Neutrophil (primary cell): ENCODE data around the gene GALNT17.

Experiments used
- H3K27ac ChIP-seq: fragments of 200-600 bp; sonication (generic); 2 replicates; pipeline ENCODE4 v1.5.1; 2016; ENCODE audit warnings: mild to moderate bottlenecking, moderate library complexity
- H3K27me3 ChIP-seq: fragments of 200-600 bp; sonication (generic); 2 replicates; pipeline ENCODE4 v1.6.0; 2016; ENCODE audit warnings: mild to moderate bottlenecking
- H3K36me3 ChIP-seq: fragments of 200-600 bp; sonication (generic); 2 replicates; pipeline ENCODE4 v1.5.1; 2017
- H3K4me1 ChIP-seq, 2 experiments: fragments of 200-600 bp in 1 of 2; sonication (generic) in 1 of 2; 1 replicate in 1 of 2; 2 replicates in 1 of 2; pipeline versions ENCODE4 v1.5.1 to v1.6.1; 2013 to 2016; ENCODE audit warnings: low read depth in 1 of 2, low read length in 1 of 2, mild to moderate bottlenecking in 1 of 2, moderate library complexity in 1 of 2; ENCODE audit not compliant: control insufficient read depth in 1 of 2, insufficient read depth in 1 of 2
- H3K4me3 ChIP-seq, 2 experiments: fragments of 200-600 bp in 1 of 2; sonication (generic) in 1 of 2; 1 replicate in 1 of 2; 2 replicates in 1 of 2; pipeline ENCODE4 v1.5.1; 2013 to 2016; ENCODE audit warnings: low read depth in 1 of 2, low read length in 1 of 2, mild to moderate bottlenecking in 1 of 2, moderate library complexity in 1 of 2
- H3K9me3 ChIP-seq: fragments of 200-600 bp; sonication (generic); 2 replicates; pipeline ENCODE4 v1.5.1; 2016
- TF ChIP-seq, protein P1 (sequence below): fragments of 200-600 bp; sonication (generic); IDR thresholded peaks from 2 replicates; pipeline ENCODE4 v1.5.1; 2016; ENCODE audit warnings: antibody characterized with exemption

The GALNT17 gene

DNA sequence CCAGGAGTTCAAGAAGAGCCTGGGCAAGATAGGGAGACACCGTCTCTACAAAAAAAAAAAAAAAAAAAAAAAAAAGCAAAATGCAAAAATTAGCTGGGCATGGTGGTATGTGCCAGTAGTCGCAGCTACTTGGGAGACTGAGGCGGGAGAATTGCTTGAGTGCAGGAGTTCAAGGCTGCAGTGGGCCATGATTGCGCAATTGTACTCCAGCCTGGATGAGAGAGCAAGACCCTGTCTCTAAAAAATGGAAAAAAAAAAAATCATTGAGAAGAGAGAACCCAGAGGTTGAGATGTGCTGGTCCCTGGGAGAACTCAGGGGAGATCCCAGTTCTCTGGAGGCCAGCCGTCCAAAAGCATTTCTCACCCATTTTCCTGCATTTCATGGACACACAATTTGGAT is 95.2 kb downstream of the GALNT17 start:
- TF ChIP-seq, protein P1, sequence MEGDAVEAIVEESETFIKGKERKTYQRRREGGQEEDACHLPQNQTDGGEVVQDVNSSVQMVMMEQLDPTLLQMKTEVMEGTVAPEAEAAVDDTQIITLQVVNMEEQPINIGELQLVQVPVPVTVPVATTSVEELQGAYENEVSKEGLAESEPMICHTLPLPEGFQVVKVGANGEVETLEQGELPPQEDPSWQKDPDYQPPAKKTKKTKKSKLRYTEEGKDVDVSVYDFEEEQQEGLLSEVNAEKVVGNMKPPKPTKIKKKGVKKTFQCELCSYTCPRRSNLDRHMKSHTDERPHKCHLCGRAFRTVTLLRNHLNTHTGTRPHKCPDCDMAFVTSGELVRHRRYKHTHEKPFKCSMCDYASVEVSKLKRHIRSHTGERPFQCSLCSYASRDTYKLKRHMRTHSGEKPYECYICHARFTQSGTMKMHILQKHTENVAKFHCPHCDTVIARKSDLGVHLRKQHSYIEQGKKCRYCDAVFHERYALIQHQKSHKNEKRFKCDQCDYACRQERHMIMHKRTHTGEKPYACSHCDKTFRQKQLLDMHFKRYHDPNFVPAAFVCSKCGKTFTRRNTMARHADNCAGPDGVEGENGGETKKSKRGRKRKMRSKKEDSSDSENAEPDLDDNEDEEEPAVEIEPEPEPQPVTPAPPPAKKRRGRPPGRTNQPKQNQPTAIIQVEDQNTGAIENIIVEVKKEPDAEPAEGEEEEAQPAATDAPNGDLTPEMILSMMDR: no peak
- no peak overlapping the region for H3K4me3 ChIP-seq

GRCh38 chr7:71229148-71229547 is 97.2 kb downstream of the GALNT17 start:
- Histone ChIP-seq H3K4me3 (no peak overlapping the region), H3K27me3 (no peaks in the 10 kb centered on the region), H3K27ac (no peak overlapping the region), H3K36me3 (no peaks in the 10 kb centered on the region), H3K4me1 (no peaks in the 10 kb centered on the region), H3K9me3 (peaks cover 6% of the 10 kb centered on the region)
- TF ChIP-seq, protein P1: no peak

More for the DNA sequence above, 95.2 kb downstream of the GALNT17 start:
- Histone ChIP-seq H3K27me3 (no peaks in the 10 kb centered on the region), H3K4me1 (no peaks in the 10 kb centered on the region), H3K9me3 (peaks cover 6% of the 10 kb centered on the region), H3K36me3 (no peaks in the 10 kb centered on the region), H3K27ac (no peak overlapping the region)

DNA sequence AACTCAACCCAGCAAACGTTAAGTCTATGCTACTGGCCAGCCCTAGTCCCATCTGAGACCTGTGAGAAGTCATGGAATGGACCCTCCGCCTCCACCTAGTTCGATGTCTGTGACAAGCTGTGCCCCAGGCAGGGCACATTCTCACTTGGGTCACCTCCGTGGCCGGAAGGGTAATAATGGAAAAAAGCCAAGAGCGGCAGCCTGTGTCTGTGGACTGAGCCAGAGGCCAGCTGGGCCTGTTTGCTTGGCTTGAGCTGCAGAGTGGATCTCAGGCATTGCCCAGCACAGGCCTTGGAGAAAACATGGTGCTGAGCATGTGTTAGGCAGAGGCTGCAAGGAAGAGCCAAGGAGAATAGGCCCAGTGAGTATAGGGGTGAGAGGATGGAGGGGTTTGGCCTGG is 97.8 kb downstream of the GALNT17 start:
- H3K36me3 ChIP-seq: no peaks in the 10 kb centered on the region
- TF ChIP-seq, protein P1: no peak
- H3K27ac ChIP-seq: no peak overlapping the region
- no peaks in the 10 kb centered on the region for H3K4me1 ChIP-seq
- H3K4me3 ChIP-seq: no peak overlapping the region
- H3K9me3 ChIP-seq: peaks cover 6% of the 10 kb centered on the region
- no peaks in the 10 kb centered on the region for H3K27me3 ChIP-seq

DNA sequence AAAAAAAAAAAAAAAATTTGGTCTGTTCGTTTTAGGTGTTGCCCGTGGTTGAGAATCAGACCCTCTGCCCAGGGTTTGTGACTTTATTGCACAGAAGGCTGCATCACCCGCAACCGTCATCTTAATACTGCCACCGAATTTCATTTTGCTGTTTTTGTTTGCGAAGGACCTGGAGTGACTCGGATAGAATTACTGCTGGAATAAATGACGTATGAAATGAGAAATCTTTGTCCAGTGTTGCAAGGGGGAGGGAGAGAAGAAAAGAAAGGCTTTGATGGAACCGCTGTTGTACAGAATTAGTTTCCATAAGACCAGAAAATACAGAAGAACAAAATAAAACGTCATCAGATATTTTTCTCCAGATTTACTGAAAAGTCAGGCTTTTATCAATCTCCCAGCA is 103.3 kb downstream of the GALNT17 start:
- TF ChIP-seq, protein P1: no peak
- no peaks in the 10 kb centered on the region for H3K27me3 ChIP-seq
- H3K27ac ChIP-seq: no peak overlapping the region
- no peaks in the 10 kb centered on the region for H3K9me3 ChIP-seq
- H3K4me3 ChIP-seq: no peak overlapping the region
- no peaks in the 10 kb centered on the region for H3K36me3 ChIP-seq
- no peaks in the 10 kb centered on the region for H3K4me1 ChIP-seq

DNA sequence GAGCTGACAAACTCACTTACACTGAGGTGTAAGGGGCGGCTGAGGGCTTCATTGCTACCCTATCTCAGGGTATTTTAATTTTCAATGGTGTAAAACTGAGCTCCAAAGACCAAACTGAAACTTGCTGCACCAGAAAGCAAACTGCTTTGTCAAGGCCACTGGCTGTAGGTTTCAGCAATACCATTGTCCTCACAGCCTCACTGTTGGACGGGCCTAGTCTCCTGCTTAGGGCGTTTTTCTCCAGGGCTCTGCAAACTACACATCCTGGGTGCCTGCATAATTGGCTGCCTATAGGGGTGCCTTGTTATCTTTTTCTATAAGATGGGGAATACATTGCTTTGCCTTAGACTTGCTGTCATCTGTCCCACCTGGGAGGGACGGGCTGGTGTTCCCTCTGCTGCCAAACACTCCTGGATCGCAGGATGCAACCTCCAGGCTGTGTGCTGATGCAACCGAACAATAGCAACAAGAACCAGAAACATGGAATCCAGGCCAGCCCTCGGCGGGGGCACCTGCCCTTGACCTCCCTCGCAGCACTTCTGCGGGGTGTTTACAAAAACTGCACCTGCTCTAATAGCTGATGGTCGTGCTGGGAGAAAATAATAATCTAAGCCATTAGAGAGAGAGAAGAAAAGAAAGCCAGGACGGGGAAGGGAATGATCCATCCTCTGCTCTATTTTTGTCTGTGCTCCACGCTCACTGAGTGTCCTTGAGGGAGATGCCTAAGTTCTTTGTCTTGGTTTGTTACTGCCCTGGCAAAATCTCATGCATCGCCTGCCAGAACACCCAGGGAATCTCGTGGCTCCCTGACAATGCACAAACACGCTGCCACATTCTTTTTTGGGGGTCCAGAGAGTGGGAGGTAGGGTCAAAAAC is 104.5 kb downstream of the GALNT17 start:
- H3K9me3 ChIP-seq: no peaks in the 10 kb centered on the region

More for the DNA sequence above, 104.5 kb downstream of the GALNT17 start:
- no peaks in the 10 kb centered on the region for H3K4me1 ChIP-seq
- no peak overlapping the region for H3K27ac ChIP-seq
- no peaks in the 10 kb centered on the region for H3K36me3 ChIP-seq
- no peaks in the 10 kb centered on the region for H3K27me3 ChIP-seq
- no peak overlapping the region for H3K4me3 ChIP-seq
- TF ChIP-seq, protein P1: no peak
